K562 (cell line): ENCODE results near the gene FGF21. TPM values are rescaled to one million over a fixed set of nuclear protein-coding genes. Genes with fewer than 3 reads are reported as not detected.

Source experiments
- ARNT ChIP-seq, 2 experiments: fragments of 450-650 bp; IDR thresholded peaks; 2 replicates each; pipeline ENCODE4 v1.6.1; 2016; ENCODE audit warnings: mild to moderate bottlenecking in 1 of 2
- BACH1 ChIP-seq: fragments of 200-800 bp; sonication (Bioruptor generic); IDR thresholded peaks from 2 replicates; pipeline ENCODE4 v1.6.1; 2016; ENCODE audit warnings: missing genetic modification characterization, missing compliant biosample characterization
- CEBPB ChIP-seq: fragments of 450-650 bp; IDR thresholded peaks from 2 replicates; pipeline ENCODE4 v1.6.1; 2016; ENCODE audit warnings: missing genetic modification characterization, missing compliant biosample characterization
- CREB1 ChIP-seq, 2 experiments: sonication (generic) in 1 of 2; formaldehyde crosslinking in 1 of 2; IDR thresholded peaks; 2 replicates each; pipeline versions ENCODE4 v1.6.1 to v1.8.0; 2012 to 2022; ENCODE audit warnings: inconsistent platforms in 1 of 2, mild to moderate bottlenecking in 1 of 2, missing genetic modification reagents in 1 of 2, moderate library complexity in 1 of 2
- KDM4B ChIP-seq, 2 experiments: fragments of 450-650 bp in 1 of 2; sonication (generic) in 1 of 2; IDR thresholded peaks; 2 replicates each; pipeline ENCODE4 v1.6.1; 2016 to 2017; ENCODE audit warnings: borderline replicate concordance in 2 of 2, antibody characterized with exemption in 1 of 2, low read depth in 1 of 2, mild to moderate bottlenecking in 1 of 2
- LCOR ChIP-seq: sonication (generic); formaldehyde crosslinking; IDR thresholded peaks from 2 replicates; pipeline ENCODE4 v1.8.0; 2022; ENCODE audit warnings: mild to moderate bottlenecking, missing genetic modification reagents
- NKRF ChIP-seq: fragments of 450-650 bp; IDR thresholded peaks from 2 replicates; pipeline ENCODE4 v1.6.1; 2016; ENCODE audit warnings: borderline replicate concordance
- RHOXF2B ChIP-seq: fragments of 250-450 bp; sonication (Bioruptor Pico); conservative IDR thresholded peaks from 2 replicates; pipeline ENCODE4 v1.5.1; 2021
- SMAD3 ChIP-seq: fragments of 450-650 bp; formaldehyde crosslinking; conservative IDR thresholded peaks from 2 replicates; pipeline ENCODE4 v1.4.0; 2020; ENCODE audit warnings: mild to moderate bottlenecking
- SREBF1 ChIP-seq: fragments of 150-350 bp; IDR thresholded peaks from 2 replicates; pipeline ENCODE4 v1.6.1; 2014; ENCODE audit warnings: antibody characterized with exemption, low read depth, low read length, borderline replicate concordance
- TAF15 ChIP-seq: fragments of 200-400 bp; formaldehyde crosslinking; IDR thresholded peaks from 2 replicates; pipeline ENCODE4 v1.6.1; 2017; ENCODE audit warnings: mild to moderate bottlenecking, low read depth, low read length, moderate library complexity
- TCF7 ChIP-seq: sonication (generic); IDR thresholded peaks from 2 replicates; pipeline ENCODE4 v1.6.1; 2016; ENCODE audit warnings: antibody characterized with exemption, borderline replicate concordance
- U2AF1 ChIP-seq: fragments of 200-400 bp; formaldehyde crosslinking; optimal IDR thresholded peaks from 2 replicates; pipeline ENCODE3; 2017; ENCODE audit warnings: mild to moderate bottlenecking, low read depth, low read length, moderate library complexity
- ZBTB7A ChIP-seq: IDR thresholded peaks from 2 replicates; pipeline ENCODE4 v1.6.1; 2011; ENCODE audit warnings: low read depth, mild to moderate bottlenecking, low read length, moderate library complexity, borderline replicate concordance; ENCODE audit not compliant: control insufficient read depth
- ZNF316 ChIP-seq: fragments of 450-650 bp; IDR thresholded peaks from 2 replicates; pipeline ENCODE4 v1.6.1; 2016
- polyA plus RNA-seq, 8 experiments: library from polyadenylated mRNA; depleted of rRNA in 4 of 8; stranded (reverse) in 5 of 8; unstranded in 3 of 8; fragments of >200 nt; fragmentation: Nextera tagmentation in 2 of 8; fragmentation: Illumina TruSeq in 1 of 8; extraction: Ambion mirVana in 2 of 8; extraction: Trizol in 1 of 8; gene quantifications; 2 replicates each; pipeline versions ENCODE4 v1.2.1 to v1.2.3, GENCODE V29; 2011 to 2014; ENCODE audit warnings: inconsistent platforms in 1 of 8, missing spikeins in 1 of 8
- total RNA-seq, 7 experiments: library from RNA; depleted of rRNA in 6 of 7; stranded (reverse); fragments of >200 nt in 6 of 7; fragmentation: Illumina TruSeq in 2 of 7; extraction: Trizol in 2 of 7; gene quantifications; 2 replicates each; pipeline versions ENCODE4 v1.2.1 to v1.2.3, GENCODE V29; 2011 to 2021; ENCODE audit warnings: low replicate concordance in 1 of 7
- TF ChIP-seq, protein P1 (sequence below): fragments of 450-650 bp; IDR thresholded peaks from 2 replicates; pipeline ENCODE4 v1.6.1; 2017; ENCODE audit warnings: antibody characterized with exemption, mild to moderate bottlenecking
- TF ChIP-seq, protein P2 (sequence below): fragments of 450-650 bp; formaldehyde crosslinking; IDR thresholded peaks from 2 replicates; pipeline ENCODE4 v1.4.0; 2020; ENCODE audit warnings: mild to moderate bottlenecking, mixed read lengths

Gene FGF21
- total and polyA plus RNA-seq, 9 of the 15 experiments (the other 6 are each of a cell fraction or from before 2014, with no cell fraction given), result 0.04 to 0.77 (median 0.09) TPM; not detected in 6

- peak; percentile 73 for TF ChIP-seq CREB1 (IDR thresholded peaks at IDR 0.05)
- peak; percentile 66 for TF ChIP-seq CREB1 (CRISPR knock-in tag; IDR thresholded peaks at IDR 0.05)
- TF ChIP-seq BACH1, result peak; percentile 73
- no peak for TF ChIP-seq CEBPB (tag)
- TF ChIP-seq RHOXF2B (CRISPR knock-in tag), result no peak
- no peak for TF ChIP-seq LCOR (CRISPR knock-in tag)
- no peak for TF ChIP-seq ZBTB7A
- TF ChIP-seq KDM4B (IDR thresholded peaks at IDR 0.05; ENCODE audit: borderline replicate concordance in 2 of 2, low read depth in 1 of 2), result no peak
- TF ChIP-seq SMAD3 (CRISPR knock-in tag), result no peak
- no peak for TF ChIP-seq TCF7
- TF ChIP-seq, protein P1, sequence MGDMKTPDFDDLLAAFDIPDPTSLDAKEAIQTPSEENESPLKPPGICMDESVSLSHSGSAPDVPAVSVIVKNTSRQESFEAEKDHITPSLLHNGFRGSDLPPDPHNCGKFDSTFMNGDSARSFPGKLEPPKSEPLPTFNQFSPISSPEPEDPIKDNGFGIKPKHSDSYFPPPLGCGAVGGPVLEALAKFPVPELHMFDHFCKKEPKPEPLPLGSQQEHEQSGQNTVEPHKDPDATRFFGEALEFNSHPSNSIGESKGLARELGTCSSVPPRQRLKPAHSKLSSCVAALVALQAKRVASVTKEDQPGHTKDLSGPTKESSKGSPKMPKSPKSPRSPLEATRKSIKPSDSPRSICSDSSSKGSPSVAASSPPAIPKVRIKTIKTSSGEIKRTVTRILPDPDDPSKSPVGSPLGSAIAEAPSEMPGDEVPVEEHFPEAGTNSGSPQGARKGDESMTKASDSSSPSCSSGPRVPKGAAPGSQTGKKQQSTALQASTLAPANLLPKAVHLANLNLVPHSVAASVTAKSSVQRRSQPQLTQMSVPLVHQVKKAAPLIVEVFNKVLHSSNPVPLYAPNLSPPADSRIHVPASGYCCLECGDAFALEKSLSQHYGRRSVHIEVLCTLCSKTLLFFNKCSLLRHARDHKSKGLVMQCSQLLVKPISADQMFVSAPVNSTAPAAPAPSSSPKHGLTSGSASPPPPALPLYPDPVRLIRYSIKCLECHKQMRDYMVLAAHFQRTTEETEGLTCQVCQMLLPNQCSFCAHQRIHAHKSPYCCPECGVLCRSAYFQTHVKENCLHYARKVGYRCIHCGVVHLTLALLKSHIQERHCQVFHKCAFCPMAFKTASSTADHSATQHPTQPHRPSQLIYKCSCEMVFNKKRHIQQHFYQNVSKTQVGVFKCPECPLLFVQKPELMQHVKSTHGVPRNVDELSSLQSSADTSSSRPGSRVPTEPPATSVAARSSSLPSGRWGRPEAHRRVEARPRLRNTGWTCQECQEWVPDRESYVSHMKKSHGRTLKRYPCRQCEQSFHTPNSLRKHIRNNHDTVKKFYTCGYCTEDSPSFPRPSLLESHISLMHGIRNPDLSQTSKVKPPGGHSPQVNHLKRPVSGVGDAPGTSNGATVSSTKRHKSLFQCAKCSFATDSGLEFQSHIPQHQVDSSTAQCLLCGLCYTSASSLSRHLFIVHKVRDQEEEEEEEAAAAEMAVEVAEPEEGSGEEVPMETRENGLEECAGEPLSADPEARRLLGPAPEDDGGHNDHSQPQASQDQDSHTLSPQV, result peak; percentile 65
- 0 out of 4 replicates have a peak, but pooled peaks of 1 of the 2 experiments have one; percentile 13 for TF ChIP-seq ARNT (IDR thresholded peaks at IDR 0.05)
- TF ChIP-seq TAF15, result no peak
- 0 out of 2 replicates have a peak, but pooled peaks have one; percentile 16 for TF ChIP-seq NKRF
- TF ChIP-seq, protein P2, sequence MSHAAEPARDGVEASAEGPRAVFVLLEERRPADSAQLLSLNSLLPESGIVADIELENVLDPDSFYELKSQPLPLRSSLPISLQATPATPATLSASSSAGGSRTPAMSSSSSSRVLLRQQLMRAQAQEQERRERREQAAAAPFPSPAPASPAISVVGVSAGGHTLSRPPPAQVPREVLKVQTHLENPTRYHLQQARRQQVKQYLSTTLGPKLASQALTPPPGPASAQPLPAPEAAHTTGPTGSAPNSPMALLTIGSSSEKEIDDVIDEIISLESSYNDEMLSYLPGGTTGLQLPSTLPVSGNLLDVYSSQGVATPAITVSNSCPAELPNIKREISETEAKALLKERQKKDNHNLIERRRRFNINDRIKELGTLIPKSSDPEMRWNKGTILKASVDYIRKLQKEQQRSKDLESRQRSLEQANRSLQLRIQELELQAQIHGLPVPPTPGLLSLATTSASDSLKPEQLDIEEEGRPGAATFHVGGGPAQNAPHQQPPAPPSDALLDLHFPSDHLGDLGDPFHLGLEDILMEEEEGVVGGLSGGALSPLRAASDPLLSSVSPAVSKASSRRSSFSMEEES, result no peak
- TF ChIP-seq SREBF1, result no peak
- peak; percentile 69 for TF ChIP-seq ZNF316
- TF ChIP-seq U2AF1, result no peak
These were observed 30.2 kb upstream of the FGF21 start (continued) for GRCh38 chr19:48724796-48725753.
